GM19372 (cell line): Measurements from ENCODE around the gene AMBRA1.
"Not testable (repeated sequence)": the region's sequence is repeated elsewhere in the genome, so short reads cannot be mapped to it uniquely, and the experiment has no call there.

Source experiments
- ATAC-seq: cut with Tn5 transposase; IDR thresholded peaks from one replicate; pipeline ENCODE4 v1.9.1; 2021; ENCODE audit warnings: mild to moderate bottlenecking, low read depth, moderate library complexity; ENCODE audit not compliant: unreplicated experiment

The AMBRA1 gene

DNA sequence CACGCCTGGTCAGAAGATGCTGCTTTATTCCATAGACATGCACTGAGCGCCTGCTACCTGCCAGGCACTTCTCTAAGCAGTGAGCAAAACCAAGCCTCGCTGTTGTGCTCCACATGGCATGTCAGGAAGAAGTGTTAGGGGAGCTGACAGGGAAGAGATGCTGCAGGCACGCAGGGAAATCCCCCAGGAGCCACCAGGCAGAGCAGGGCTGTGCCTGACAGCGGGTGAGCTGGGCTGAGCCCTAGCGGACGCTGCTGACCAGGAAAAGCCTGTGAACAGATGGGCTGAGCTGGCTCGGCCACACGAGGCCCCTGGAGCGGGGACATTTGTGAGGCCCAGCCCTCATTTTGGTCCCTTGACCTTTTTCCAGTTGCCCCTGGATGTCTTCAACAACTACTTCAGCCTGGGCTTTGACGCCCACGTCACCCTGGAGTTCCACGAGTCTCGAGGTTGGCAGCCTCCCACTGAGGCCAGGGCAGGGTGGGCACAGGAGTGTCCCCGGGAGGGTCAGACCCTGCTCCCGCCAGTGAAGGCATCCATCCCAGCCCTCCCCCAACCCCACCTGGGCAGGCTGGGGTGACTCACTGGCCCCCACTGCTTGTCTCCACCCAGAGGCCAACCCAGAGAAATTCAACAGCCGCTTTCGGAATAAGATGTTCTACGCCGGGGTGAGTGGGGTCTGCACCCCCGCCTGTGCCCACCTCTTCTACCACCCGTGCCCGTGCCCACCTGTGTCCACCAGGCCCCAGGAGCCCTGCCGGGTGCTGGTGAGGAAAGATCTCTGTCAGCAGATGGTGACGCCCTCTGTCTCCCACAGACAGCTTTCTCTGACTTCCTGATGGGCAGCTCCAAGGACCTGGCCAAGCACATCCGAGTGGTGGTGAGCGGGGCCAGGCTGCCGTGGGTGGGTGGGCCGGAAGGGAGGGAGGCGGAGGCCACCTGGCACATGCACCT is 219.8 kb downstream of the AMBRA1 start:
- ATAC-seq: no peak

GRCh38 chr11:46372501-46372900 is 221.3 kb downstream of the AMBRA1 start:
- ATAC-seq: not testable (repeated sequence)

- no peak for ATAC-seq
Observed at GRCh38 chr11:46372086-46372485, 221.7 kb downstream of the AMBRA1 start.

GRCh38 chr11:46371262-46371661 is 222.6 kb downstream of the AMBRA1 start:
- ATAC-seq: not testable (repeated sequence)

DNA sequence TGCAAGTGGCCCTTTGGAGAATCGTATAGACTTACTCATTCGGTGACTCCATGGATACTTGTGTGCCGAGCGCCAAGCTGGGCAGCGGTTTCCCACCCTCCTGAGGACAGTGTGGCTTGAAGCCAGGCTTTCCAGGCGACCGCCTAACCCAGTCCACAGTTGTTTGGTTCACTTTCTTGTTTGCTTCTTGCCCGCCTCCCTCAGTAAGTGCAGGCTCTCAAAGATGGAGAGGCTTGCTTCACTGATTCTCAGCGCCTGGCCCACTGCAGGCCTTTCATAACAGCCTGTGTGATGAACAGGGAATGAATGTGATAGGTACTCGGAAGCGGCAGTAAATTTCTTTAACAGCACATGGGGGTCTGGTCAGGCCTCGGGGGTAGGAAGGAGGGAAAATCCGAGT is 223.6 kb downstream of the AMBRA1 start:
- no peak for ATAC-seq

DNA sequence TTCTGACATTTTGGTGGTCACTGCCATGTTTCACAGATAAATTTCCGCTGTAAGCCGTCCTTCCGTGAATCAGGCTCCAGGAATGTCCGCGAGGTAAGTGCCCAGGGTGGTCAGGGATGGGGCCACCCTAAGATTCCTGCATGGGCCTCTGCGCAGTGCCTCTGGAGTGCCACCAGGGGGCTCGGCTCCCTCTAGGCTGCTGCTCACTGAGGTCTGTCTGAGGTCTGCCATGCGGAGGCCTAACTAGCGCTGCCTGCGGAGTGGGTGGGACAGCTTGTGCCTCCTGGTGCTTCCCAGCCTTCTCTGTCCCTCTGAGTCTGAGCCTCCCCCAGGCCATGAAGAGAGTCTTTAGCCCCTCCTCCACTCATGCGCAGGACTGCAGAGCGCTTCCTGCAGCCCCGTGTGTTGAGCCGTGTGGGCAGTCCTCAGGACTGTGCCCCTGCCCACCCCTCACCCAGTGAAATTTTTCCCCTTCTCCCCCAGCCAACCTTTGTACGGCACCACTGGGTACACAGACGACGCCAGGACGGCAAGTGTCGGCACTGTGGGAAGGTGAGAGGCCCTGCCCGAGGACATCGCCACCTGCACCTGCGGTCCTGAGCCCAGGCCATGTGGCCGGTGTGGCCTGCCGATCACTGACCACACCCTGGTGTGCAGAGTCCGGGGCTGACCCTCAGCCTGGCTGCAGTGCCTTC is 224.2 kb downstream of the AMBRA1 start:
- ATAC-seq: peak; percentile 59

- ATAC-seq: no peak
Observed at GRCh38 chr11:46367916-46368267, 225.9 kb downstream of the AMBRA1 start.

DNA sequence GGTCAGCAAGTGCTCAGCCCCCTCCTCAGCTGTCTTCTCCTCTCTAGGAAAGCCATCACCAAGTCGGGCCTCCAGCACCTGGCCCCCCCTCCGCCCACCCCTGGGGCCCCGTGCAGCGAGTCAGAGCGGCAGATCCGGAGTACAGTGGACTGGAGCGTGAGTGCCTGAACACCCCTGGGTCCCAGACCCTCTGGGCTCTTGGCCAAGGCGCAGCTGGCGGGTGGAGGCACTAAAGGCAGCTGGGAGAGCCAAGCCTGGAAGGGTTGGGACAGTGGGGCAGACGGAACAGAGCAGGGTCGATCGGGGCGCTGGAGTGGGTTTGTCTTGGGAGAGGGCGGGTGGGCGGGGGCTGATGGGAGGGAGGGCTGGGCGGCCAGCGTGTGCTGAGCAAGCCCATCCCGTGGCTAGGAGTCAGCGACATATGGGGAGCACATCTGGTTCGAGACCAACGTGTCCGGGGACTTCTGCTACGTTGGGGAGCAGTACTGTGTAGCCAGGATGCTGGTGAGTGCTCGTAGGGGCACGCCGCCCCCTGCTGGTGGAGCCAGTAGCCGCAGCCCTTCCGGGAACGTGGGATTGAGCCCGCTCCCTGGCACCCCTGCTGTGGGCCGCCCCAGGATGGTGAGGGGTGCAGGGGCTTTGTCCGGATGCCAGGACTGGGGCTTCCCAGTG is 226.4 kb downstream of the AMBRA1 start:
- ATAC-seq: peak; percentile 79

DNA sequence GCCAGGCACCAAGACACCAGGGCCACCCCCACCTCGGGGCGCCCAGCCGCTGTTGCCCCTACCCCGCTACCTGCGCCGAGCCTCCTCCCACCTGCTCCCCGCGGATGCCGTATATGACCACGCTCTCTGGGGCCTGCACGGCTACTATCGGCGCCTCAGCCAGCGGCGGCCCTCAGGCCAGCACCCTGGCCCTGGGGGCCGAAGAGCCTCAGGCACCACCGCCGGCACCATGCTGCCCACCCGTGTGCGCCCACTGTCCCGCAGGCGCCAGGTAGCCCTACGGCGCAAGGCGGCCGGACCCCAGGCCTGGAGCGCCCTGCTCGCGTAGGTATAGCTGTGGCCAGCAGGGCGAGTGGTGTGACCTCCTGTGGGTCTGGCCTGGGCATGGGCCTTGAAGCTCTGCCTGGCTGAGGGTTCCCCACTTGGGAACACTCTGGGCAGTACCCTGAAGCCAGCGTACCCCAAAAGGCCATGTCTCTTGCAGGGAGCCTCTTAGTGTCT is 227.1 kb downstream of the AMBRA1 start:
- ATAC-seq: no peak

DNA sequence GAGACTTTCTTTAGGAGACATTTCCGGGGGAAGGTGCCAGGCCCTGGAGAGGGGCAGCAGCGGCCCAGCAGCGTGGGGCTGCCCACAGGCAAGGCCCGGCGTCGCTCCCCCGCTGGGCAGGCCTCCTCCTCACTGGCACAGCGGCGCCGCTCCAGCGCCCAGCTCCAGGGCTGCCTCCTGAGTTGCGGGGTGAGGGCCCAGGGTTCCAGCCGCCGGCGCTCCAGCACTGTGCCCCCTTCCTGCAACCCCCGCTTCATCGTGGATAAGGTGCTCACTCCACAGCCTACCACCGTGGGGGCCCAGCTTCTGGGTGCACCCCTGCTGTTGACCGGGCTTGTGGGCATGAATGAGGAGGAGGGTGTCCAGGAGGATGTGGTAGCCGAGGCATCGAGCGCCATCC is 227.6 kb downstream of the AMBRA1 start:
- ATAC-seq: no peak

- ATAC-seq: no peak
Observed at GRCh38 chr11:46364791-46365190, 229.0 kb downstream of the AMBRA1 start.

DNA sequence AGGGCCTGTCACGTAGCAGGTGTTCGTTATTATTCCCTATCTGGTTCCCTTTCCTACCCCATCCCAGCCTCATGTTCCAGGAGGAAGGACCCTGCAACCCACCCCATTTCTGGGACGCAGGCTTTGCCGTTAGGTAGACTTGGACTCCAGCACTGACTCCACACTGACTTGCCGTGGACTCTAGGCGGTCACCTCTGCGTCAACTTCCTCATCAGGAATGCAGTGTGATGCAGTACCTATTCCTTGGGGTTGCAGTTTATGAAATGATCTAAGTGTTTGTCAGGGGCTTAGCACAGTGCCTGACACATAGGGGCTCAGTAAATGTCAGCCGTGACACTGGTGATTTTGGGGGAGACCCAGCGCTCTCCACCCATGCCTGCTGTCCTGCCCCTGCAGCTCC is 229.8 kb downstream of the AMBRA1 start:
- no peak for ATAC-seq

DNA sequence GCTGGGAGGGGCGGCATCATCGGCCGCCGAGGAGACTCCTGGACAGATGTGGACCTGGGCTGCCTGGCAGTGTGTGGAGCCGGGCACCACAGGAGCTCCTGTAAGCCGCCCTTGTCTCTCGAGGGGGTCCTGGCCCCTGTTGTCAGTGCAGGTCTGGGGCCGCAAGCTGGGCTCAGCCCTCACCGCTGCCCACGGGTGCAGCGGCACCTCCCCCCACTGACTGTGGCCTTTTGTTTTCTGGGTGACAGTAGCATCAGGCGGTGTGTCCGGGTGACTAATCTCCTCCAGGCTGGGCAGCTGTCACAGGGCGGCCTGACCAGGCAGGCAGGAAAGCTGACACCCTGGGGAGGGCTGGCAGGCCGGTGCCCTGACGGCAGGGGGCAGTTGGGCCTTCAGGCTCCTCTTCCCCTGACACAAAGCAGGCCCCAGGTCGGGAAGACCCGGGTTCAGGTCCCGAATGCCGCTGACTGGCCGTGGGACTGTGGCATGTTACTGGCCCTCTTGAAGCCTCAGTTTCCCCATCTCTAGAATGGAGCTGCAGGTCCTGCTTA is 230.3 kb downstream of the AMBRA1 start:
- ATAC-seq: no peak

DNA sequence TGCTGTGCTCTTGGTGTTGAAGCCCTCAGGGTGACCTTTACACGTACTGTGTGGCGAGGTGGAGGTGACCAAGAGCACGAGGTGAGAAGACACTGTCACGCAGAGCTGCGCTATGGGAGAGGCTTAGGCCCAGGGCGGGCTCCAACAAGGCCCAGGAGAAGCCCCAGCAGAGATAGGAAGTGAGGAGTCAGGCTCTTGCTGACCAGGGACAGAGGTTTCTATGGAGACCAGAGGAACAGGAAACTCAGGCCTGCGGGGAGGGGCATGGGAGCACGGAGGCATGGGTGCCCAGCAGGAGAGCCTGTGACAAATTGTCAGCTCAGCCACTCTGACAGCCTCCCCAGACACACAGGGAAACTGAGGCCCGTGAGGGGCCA is 230.8 kb downstream of the AMBRA1 start:
- ATAC-seq: no peak

GRCh38 chr11:46362156-46363030 is 231.4 kb downstream of the AMBRA1 start:
- no peak for ATAC-seq

DNA sequence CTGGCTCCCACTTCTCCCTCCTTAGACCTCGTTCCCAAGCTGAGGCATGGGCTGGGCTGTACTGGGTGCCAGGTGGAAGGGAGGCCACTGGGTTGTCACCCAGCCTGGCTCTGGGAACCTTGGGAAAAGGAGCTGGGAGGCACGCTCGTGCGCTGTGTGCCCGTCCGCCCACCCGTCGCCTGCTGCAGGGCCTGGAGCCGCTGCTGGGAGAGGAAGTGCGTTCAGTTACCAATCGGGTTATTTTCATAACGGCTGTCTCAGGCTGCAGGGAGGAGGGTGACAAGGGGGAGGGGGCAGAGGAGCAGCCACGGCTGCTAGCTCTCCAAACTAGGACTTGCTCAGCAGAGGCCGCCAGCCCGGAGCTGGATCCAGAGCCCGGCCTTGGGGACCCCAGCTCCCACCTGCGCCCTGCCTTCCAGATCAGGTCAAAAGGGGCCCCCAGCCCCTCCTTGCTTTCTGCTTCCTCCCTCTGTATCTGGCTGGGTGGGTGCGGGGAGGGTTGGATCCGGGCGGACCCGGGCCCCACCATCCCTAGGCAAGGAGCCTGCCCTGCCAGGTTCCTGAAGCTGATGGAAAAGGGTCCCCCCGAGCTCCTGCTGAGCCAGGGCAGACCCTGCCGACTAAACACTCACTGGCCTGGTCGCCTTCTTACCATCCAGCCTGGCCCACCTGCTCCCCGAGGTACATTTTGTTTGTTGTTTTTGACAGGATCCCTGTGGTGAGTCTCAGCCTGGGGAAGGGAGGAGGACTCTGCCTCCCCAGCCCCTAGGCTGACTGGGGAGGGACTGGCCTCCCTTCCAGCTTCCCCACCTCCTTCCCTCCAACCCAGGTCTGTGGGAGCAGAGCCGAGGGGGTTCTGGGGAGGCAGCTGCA is 232.3 kb downstream of the AMBRA1 start:
- peak; percentile 90 for ATAC-seq

DNA sequence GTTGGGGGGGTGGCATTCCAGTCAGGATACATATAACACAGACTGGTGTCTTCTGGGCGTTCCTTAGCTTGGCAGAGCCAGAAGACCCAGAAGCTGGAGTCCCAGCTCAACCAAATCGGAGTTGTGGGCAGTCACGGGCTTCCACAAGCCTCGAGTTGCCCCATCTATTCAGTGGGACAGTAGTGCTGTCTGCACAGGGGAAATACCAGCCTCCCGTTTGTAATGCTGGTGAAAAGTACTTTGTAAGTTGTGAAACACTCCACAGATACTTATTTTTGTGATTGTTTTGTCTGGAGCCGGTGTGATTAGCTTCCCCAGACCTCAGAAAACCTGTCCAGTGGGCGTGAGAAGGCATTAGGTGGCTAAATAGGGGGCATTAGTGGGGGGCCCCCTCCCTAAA is 232.9 kb downstream of the AMBRA1 start:
- ATAC-seq: peak; percentile 22

GRCh38 chr11:46359953-46360352 is 233.9 kb downstream of the AMBRA1 start:
- no peak for ATAC-seq

- ATAC-seq: no peak
Observed at GRCh38 chr11:46357483-46357936, 236.3 kb downstream of the AMBRA1 start.
